ENCODE measurements around the gene CYP27B1.

DNA sequence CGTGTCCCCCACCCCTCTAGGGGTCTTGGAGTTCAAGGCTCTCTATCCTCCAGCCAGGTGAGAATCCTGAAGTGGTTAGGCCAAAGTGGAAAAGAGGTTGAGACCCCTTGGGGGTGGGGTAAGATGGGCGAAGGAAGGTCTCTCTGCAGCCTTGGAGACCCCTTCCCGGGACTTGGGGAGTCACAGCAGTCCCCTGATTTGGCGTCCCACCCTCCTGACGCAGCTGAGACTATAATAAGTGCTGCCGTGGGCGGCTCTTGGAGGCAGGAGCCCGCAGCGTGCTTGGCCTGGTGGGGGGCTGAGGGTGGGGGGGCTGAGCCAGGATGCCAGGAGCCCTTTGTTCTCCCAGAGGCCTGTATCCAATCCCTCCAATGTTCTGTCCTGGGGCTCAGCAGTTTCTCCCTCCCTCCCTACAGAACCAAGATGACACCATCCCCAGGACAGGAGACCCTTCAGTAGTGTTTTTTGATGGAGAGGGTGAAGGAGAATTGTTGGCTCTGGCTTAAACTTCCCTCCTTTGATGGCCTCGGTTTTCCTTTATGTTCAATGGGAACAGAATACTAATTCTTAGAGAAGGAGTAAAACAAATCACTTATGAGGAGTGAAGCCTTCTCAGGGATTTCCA is 26.9 kb downstream of the CYP27B1 start:
- TF ChIP-seq, protein P1, sequence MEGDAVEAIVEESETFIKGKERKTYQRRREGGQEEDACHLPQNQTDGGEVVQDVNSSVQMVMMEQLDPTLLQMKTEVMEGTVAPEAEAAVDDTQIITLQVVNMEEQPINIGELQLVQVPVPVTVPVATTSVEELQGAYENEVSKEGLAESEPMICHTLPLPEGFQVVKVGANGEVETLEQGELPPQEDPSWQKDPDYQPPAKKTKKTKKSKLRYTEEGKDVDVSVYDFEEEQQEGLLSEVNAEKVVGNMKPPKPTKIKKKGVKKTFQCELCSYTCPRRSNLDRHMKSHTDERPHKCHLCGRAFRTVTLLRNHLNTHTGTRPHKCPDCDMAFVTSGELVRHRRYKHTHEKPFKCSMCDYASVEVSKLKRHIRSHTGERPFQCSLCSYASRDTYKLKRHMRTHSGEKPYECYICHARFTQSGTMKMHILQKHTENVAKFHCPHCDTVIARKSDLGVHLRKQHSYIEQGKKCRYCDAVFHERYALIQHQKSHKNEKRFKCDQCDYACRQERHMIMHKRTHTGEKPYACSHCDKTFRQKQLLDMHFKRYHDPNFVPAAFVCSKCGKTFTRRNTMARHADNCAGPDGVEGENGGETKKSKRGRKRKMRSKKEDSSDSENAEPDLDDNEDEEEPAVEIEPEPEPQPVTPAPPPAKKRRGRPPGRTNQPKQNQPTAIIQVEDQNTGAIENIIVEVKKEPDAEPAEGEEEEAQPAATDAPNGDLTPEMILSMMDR (conservative IDR thresholded peaks at IDR 0.05; ENCODE audit: low read length): no peak
- no peak for TF ChIP-seq EZH2phosphoT487 (IDR thresholded peaks at IDR 0.05; ENCODE audit: borderline replicate concordance, low read depth, low read length)
